Endothelial cell of umbilical vein (primary cell): ENCODE measurements around the gene LRRC31. TPM values are rescaled to one million over a fixed set of nuclear protein-coding genes. Genes with fewer than 3 reads are reported as not detected.

Experiments
- BruUV-seq: library from RNA; stranded (reverse); fragments of 400-500 nt; replicated peaks from 2 replicates; lab custom pipeline; 2021; lab: Mats Ljungman, UMichigan
- CTCF ChIA-PET: fragments of 300-600, 350-600 bp; sonication (Branson Sonifier 250); formaldehyde crosslinking; loops from one replicate; lab custom pipeline; 2021; ENCODE audit warnings: antibody characterized with exemption, inconsistent platforms; lab: Charles Lee
- POLR2A ChIA-PET: fragments of 300-600, 350-600 bp; sonication (Branson Sonifier 250); formaldehyde crosslinking; loops from one replicate; lab custom pipeline; 2021; ENCODE audit warnings: antibody characterized with exemption, inconsistent platforms; lab: Charles Lee
- DNase-seq: peaks from one replicate; pipeline ENCODE4 v3.0.0-alpha.2; 2011; ENCODE audit warnings: low read depth, low spot score
- FAIRE-seq: peaks from 2 replicates; lab custom pipeline; 2011; peaks lifted over from hg19 to GRCh38; lab: Jason Lieb, UNC
- H2AFZ ChIP-seq: 2 replicates; pipeline ENCODE4 v1.6.0; 2012; ENCODE audit warnings: low read depth, low read length, control low read depth, inconsistent platforms
- H3K27ac ChIP-seq: 2 replicates; pipeline ENCODE4 v1.5.1; 2011; ENCODE audit warnings: low read depth, mild to moderate bottlenecking, control low read depth, low read length, moderate library complexity; ENCODE audit not compliant: insufficient read depth
- H3K27me3 ChIP-seq, 2 experiments: 2 replicates each; pipeline versions ENCODE4 v1.6.0 to v1.6.1; 2011; ENCODE audit warnings: low read length in 2 of 2, mixed read lengths in 1 of 2; ENCODE audit not compliant: control insufficient read depth in 2 of 2, insufficient read depth in 2 of 2
- H3K36me3 ChIP-seq, 2 experiments: 2 replicates in 1 of 2; 3 replicates in 1 of 2; pipeline ENCODE4 v1.5.1; 2011; ENCODE audit warnings: low read length in 2 of 2, mild to moderate bottlenecking in 1 of 2, moderate library complexity in 1 of 2; ENCODE audit not compliant: control insufficient read depth in 2 of 2, insufficient read depth in 2 of 2; ENCODE audit errors: extremely low read depth in 1 of 2
- H3K4me1 ChIP-seq: 3 replicates; pipeline ENCODE4 v1.5.1; 2011; ENCODE audit warnings: mild to moderate bottlenecking, low read length; ENCODE audit not compliant: control insufficient read depth, insufficient read depth; ENCODE audit errors: extremely low read depth
- H3K4me2 ChIP-seq: 2 replicates; pipeline ENCODE4 v1.6.1; 2011; ENCODE audit warnings: low read length, control low read depth, mixed read lengths; ENCODE audit not compliant: insufficient read depth
- H3K4me3 ChIP-seq, 3 experiments: fragments of 200-600 bp in 1 of 3; sonication (generic), shearing (Covaris generic) in 1 of 3; replicated peaks in 1 of 3; 2 replicates each; pipeline ENCODE4 v1.5.1; 2011 to 2016; ENCODE audit warnings: control low read depth in 3 of 3, low read length in 3 of 3, mild to moderate bottlenecking in 2 of 3, inconsistent platforms in 1 of 3, low read depth in 1 of 3, moderate library complexity in 1 of 3; ENCODE audit not compliant: insufficient read depth in 1 of 3
- H3K79me2 ChIP-seq: 2 replicates; pipeline ENCODE4 v1.6.0; 2012; ENCODE audit warnings: low read length, inconsistent platforms; ENCODE audit not compliant: control insufficient read depth, insufficient read depth
- H3K9ac ChIP-seq: replicated peaks from 2 replicates; pipeline ENCODE3; 2011; ENCODE audit warnings: low read length, control low read depth; ENCODE audit not compliant: insufficient read depth; ENCODE audit errors: extremely low read depth
- H3K9me1 ChIP-seq: replicated peaks from 3 replicates; pipeline ENCODE4 v1.6.0; 2011; ENCODE audit warnings: mild to moderate bottlenecking, low read length; ENCODE audit not compliant: control insufficient read depth, insufficient read depth; ENCODE audit errors: extremely low read depth
- H3K9me3 ChIP-seq: replicated peaks from 2 replicates; pipeline ENCODE4 v1.5.1; 2012; ENCODE audit warnings: low read length, inconsistent platforms; ENCODE audit not compliant: control insufficient read depth, insufficient read depth
- H4K20me1 ChIP-seq: replicated peaks from 2 replicates; pipeline ENCODE3; 2011; ENCODE audit warnings: mild to moderate bottlenecking, low read length; ENCODE audit not compliant: control insufficient read depth, insufficient read depth; ENCODE audit errors: extremely low read depth
- CTCF ChIP-seq, 2 donors: IDR thresholded peaks; 1 replicate in 1 of 2; 2 replicates in 1 of 2; pipeline ENCODE4 v1.5.1; 2011; ENCODE audit warnings: low read length in 2 of 2, mild to moderate bottlenecking in 2 of 2, moderate library complexity in 2 of 2, control low read depth in 1 of 2, inconsistent platforms in 1 of 2, low read depth in 1 of 2; ENCODE audit not compliant: insufficient read depth in 1 of 2; ENCODE audit errors: extremely low read depth in 1 of 2
- EZH2 ChIP-seq: IDR thresholded peaks from 2 replicates; pipeline ENCODE4 v1.6.1; 2012; ENCODE audit warnings: borderline replicate concordance, low read depth, mild to moderate bottlenecking, moderate library complexity, low read length, inconsistent platforms; ENCODE audit not compliant: severe bottlenecking
- FOS ChIP-seq: IDR thresholded peaks from 2 replicates; pipeline ENCODE4 v1.6.1; 2011; ENCODE audit warnings: mild to moderate bottlenecking, low read length, moderate library complexity, borderline replicate concordance; ENCODE audit not compliant: insufficient read depth
- GATA2 ChIP-seq: IDR thresholded peaks from 2 replicates; pipeline ENCODE4 v1.7.0; 2011; ENCODE audit warnings: low read depth, mild to moderate bottlenecking, moderate library complexity, mixed read lengths, low read length; ENCODE audit not compliant: insufficient read length, insufficient read depth
- JUN ChIP-seq: IDR thresholded peaks from 2 replicates; pipeline ENCODE4 v1.6.1; 2011; ENCODE audit warnings: borderline replicate concordance, low read depth; ENCODE audit not compliant: insufficient read length, insufficient read depth
- MAX ChIP-seq: IDR thresholded peaks from 2 replicates; pipeline ENCODE4 v1.6.1; 2011; ENCODE audit not compliant: insufficient read depth, insufficient read length
- MYC ChIP-seq: IDR thresholded peaks from one replicate; pipeline ENCODE4 v1.6.1; 2011; ENCODE audit warnings: mild to moderate bottlenecking, low read depth, low read length
- POLR2A ChIP-seq: IDR thresholded peaks from 2 replicates; pipeline ENCODE4 v1.6.1; 2012; ENCODE audit warnings: low read depth, mild to moderate bottlenecking, control low read depth, low read length
- POLR2AphosphoS5 ChIP-seq: IDR thresholded peaks from 2 replicates; pipeline ENCODE4 v1.6.1; 2012; ENCODE audit warnings: low read depth, mild to moderate bottlenecking, control low read depth, low read length, moderate library complexity; ENCODE audit not compliant: insufficient read depth
- dilution Hi-C: fragments of 300-500 bp; cut with MboI; formaldehyde crosslinking; loops from one replicate; pipeline ENCODE4 v1.15.0; 2019; ENCODE audit warnings: low sequenced_read_pairs; ENCODE audit not compliant: extremely low pct_ligation_motif_present
- intact Hi-C: fragments of 100-400 bp; cut with micrococcal nuclease; formaldehyde crosslinking; loops from one replicate; pipeline ENCODE4 v1.10.0; 2022
- polyA plus RNA-seq, 4 experiments: library from polyadenylated mRNA; depleted of rRNA in 3 of 4; stranded (reverse) in 3 of 4; unstranded in 1 of 4; fragments of >200 nt; gene quantifications; 2 replicates each; pipeline versions ENCODE4 v1.2.1 to v1.2.3, GENCODE V29; 2011 to 2012; ENCODE audit warnings: missing spikeins in 1 of 4
- total RNA-seq: library from RNA; stranded (reverse); gene quantifications from 2 replicates; pipeline ENCODE4 v1.2.3, GENCODE V29; 2021

Gene LRRC31
- total and polyA plus RNA-seq, 2 donors (not counting 3 experiments of a cell fraction or from before 2014, with no cell fraction given): not detected

GRCh38 chr3:169847896-169848295 lies 21.8 kb downstream of the LRRC31 start:
- Histone ChIP-seq H3K36me3 (no peaks in the 10 kb centered on the region), H3K4me1 (no peaks in the 10 kb centered on the region), H3K9me3 (no peaks in the 10 kb centered on the region), H4K20me1 (no peaks in the 10 kb centered on the region), H3K9ac (no peak overlapping the region), H3K4me3 (no peak overlapping the region), H3K79me2 (no peaks in the 10 kb centered on the region), H2AFZ (no peak overlapping the region), H3K4me2 (no peak overlapping the region), H3K9me1 (no peaks in the 10 kb centered on the region), H3K27ac (no peak overlapping the region), H3K27me3 (peaks cover 3 to 10% of the 10 kb centered on the region in 2 experiments)
- intact Hi-C loops (no loop called here), dilution Hi-C loops (no loop called here)
- DNase-seq (no peak), FAIRE-seq (no peak)
- POLR2A ChIA-PET: no interaction called here
- no TSS peak for BruUV-seq
- CTCF ChIA-PET: interaction anchor here (0.9 to 1.1 kb wide), 2 partner anchors 14 to 19 kb away, joined by 3 to 5 read pairs; no protein-coding TSS in a partner anchor
- TF ChIP-seq MYC: no peak
- no peak for TF ChIP-seq POLR2AphosphoS5
- no peak for TF ChIP-seq FOS
- TF ChIP-seq JUN: no peak
- no peak for TF ChIP-seq EZH2
- TF ChIP-seq GATA2: no peak
- TF ChIP-seq MAX: no peak
- TF ChIP-seq POLR2A: no peak
- no peak for TF ChIP-seq CTCF (IDR thresholded peaks at IDR 0.05; ENCODE audit: extremely low read depth in 1 of 2, insufficient read depth in 1 of 2, low read depth in 1 of 2, low read length in 2 of 2)
